Measurements from ENCODE around the gene SLITRK6. TPM values are rescaled to one million over a fixed set of nuclear protein-coding genes. Genes with fewer than 3 reads are reported as not detected.
A peak's percentile ranks its signal among the peaks of the same experiment; 100 is the strongest.

SLITRK6 gene
- total RNA-seq, 2 donors from 2014 or later: 0.24 TPM; not detected in 1

DNA sequence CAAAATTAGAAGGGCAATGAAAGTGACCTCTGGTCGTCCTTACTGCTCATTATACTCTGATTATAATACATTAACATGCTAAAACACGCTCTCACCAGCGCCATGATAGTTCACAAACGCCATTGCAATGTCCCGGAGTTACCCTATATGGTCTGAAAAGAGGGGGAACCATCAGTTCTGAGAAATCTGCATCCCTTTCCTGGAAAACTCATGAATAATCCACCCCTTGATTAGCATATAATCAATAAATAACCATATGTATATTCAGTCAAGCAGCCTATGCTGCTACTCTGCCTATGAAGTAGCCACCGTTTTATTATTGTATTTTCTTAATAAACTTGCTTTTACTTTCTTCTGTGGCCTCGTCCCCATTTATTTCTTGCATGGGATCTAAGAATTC, 24.6 kb upstream of the SLITRK6 start:
- WGBS, 2 experiments (ENCODE audit: insufficient coverage in 1 of 2, insufficient read length in 1 of 2): 84 to 91% methylated on average over 5 to 7 of the region's 7 CpGs
- no peaks in the 10 kb centered on the region for H3K9me3 Mint-ChIP-seq

DNA sequence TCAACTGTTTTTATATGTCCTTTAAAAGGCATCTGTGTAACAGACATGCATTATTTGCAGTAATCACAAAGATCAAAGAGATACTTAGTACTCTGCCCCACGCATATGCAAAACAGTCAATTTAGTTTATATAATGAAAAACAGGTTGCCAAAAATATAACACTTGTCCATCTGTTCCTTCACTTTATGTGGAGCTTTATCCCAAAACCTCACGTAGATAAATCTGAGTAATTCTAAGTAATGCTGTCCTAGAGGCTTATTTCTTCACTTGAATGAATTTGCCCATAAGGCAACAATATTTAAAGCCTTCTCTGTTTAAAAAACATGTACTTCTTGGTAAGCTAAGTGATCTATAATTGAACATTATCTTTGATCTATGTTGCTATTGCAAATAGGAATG, 20.3 kb upstream of the SLITRK6 start:
- H3K27ac Mint-ChIP-seq: no peak overlapping the region
- Histone ChIP-seq H3K9me3 (ENCODE audit: control insufficient read depth, low read length) (no peaks in the 10 kb centered on the region), H3K27ac (ENCODE audit: low read depth, low read length) (no peak overlapping the region), H3K4me1 (ENCODE audit: control insufficient read depth, insufficient read depth, low read length) (no peaks in the 10 kb centered on the region), H3K9ac (ENCODE audit: extremely low read depth, low read length, poor library complexity, severe bottlenecking) (no peak overlapping the region), H3K27me3 (ENCODE audit: control insufficient read depth, insufficient read depth, low read length, poor library complexity, severe bottlenecking) (no peaks in the 10 kb centered on the region), H3K4me3 (ENCODE audit: low read length) (no peak overlapping the region), H3K36me3 (ENCODE audit: control insufficient read depth, insufficient read depth, low read length) (no peaks in the 10 kb centered on the region)
- H3K4me1 Mint-ChIP-seq: no peaks in the 10 kb centered on the region
- no peaks in the 10 kb centered on the region for H3K36me3 Mint-ChIP-seq (ENCODE audit: low read depth)
- no peak overlapping the region for H3K4me3 Mint-ChIP-seq
- TF ChIP-seq, protein P1, sequence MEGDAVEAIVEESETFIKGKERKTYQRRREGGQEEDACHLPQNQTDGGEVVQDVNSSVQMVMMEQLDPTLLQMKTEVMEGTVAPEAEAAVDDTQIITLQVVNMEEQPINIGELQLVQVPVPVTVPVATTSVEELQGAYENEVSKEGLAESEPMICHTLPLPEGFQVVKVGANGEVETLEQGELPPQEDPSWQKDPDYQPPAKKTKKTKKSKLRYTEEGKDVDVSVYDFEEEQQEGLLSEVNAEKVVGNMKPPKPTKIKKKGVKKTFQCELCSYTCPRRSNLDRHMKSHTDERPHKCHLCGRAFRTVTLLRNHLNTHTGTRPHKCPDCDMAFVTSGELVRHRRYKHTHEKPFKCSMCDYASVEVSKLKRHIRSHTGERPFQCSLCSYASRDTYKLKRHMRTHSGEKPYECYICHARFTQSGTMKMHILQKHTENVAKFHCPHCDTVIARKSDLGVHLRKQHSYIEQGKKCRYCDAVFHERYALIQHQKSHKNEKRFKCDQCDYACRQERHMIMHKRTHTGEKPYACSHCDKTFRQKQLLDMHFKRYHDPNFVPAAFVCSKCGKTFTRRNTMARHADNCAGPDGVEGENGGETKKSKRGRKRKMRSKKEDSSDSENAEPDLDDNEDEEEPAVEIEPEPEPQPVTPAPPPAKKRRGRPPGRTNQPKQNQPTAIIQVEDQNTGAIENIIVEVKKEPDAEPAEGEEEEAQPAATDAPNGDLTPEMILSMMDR (conservative IDR thresholded peaks at IDR 0.05): no peak
- H3K27me3 Mint-ChIP-seq (ENCODE audit: insufficient read depth): no peaks in the 10 kb centered on the region
- 100% methylated on average over 1 to 2 of the region's 2 CpGs for WGBS, 2 experiments (ENCODE audit: insufficient coverage in 1 of 2, insufficient read length in 1 of 2)
- H3K9me3 Mint-ChIP-seq: no peaks in the 10 kb centered on the region
- no peak for DNase-seq

More for the DNA sequence above, 24.6 kb upstream of the SLITRK6 start:
- H3K4me3 Mint-ChIP-seq: no peak overlapping the region
- no peaks in the 10 kb centered on the region for H3K36me3 Mint-ChIP-seq (ENCODE audit: low read depth)
- no peaks in the 10 kb centered on the region for H3K9me3 ChIP-seq (ENCODE audit: control insufficient read depth, low read length)
- no peaks in the 10 kb centered on the region for H3K27me3 Mint-ChIP-seq (ENCODE audit: insufficient read depth)
- H3K9ac ChIP-seq (ENCODE audit: extremely low read depth, low read length, poor library complexity, severe bottlenecking): no peak overlapping the region
- H3K4me3 ChIP-seq (ENCODE audit: low read length): no peak overlapping the region
- H3K4me1 ChIP-seq (ENCODE audit: control insufficient read depth, insufficient read depth, low read length): no peaks in the 10 kb centered on the region
- DNase-seq: no peak
- H3K27ac Mint-ChIP-seq: no peak overlapping the region
- TF ChIP-seq, protein P1 (conservative IDR thresholded peaks at IDR 0.05): no peak
- H3K36me3 ChIP-seq (ENCODE audit: control insufficient read depth, insufficient read depth, low read length): no peaks in the 10 kb centered on the region
- H3K27ac ChIP-seq (ENCODE audit: low read depth, low read length): no peak overlapping the region
- no peaks in the 10 kb centered on the region for H3K4me1 Mint-ChIP-seq
- no peaks in the 10 kb centered on the region for H3K27me3 ChIP-seq (ENCODE audit: control insufficient read depth, insufficient read depth, low read length, poor library complexity, severe bottlenecking)

GRCh38 chr13:85816413-85816812, 17.2 kb upstream of the SLITRK6 start:
- no peak overlapping the region for H3K27ac ChIP-seq (ENCODE audit: low read depth, low read length)
- Mint-ChIP-seq H3K9me3 (no peaks in the 10 kb centered on the region), H3K27ac (no peak overlapping the region), H3K4me1 (no peaks in the 10 kb centered on the region), H3K36me3 (ENCODE audit: low read depth) (no peaks in the 10 kb centered on the region), H3K4me3 (no peak overlapping the region), H3K27me3 (ENCODE audit: insufficient read depth) (no peaks in the 10 kb centered on the region)
- no peak for DNase-seq
- no peaks in the 10 kb centered on the region for H3K4me1 ChIP-seq (ENCODE audit: control insufficient read depth, insufficient read depth, low read length)
- no peaks in the 10 kb centered on the region for H3K9me3 ChIP-seq (ENCODE audit: control insufficient read depth, low read length)
- TF ChIP-seq, protein P1 (conservative IDR thresholded peaks at IDR 0.05): peak; percentile 51
- H3K36me3 ChIP-seq (ENCODE audit: control insufficient read depth, insufficient read depth, low read length): no peaks in the 10 kb centered on the region
- H3K9ac ChIP-seq (ENCODE audit: extremely low read depth, low read length, poor library complexity, severe bottlenecking): no peak overlapping the region
- H3K27me3 ChIP-seq (ENCODE audit: control insufficient read depth, insufficient read depth, low read length, poor library complexity, severe bottlenecking): no peaks in the 10 kb centered on the region
- H3K4me3 ChIP-seq (ENCODE audit: low read length): no peak overlapping the region
